Measurements from ENCODE around the gene THTPA. TPM values are rescaled to one million over a fixed set of nuclear protein-coding genes. Genes with fewer than 3 reads are reported as not detected.
A peak's percentile ranks its signal among the peaks of the same experiment; 100 is the strongest.
"Not testable (repeated sequence)": the region's sequence is repeated elsewhere in the genome, so short reads cannot be mapped to it uniquely, and the experiment has no call there.

The THTPA gene
- total RNA-seq, 2 donors from 2014 or later: 9.0 to 21.0 TPM

- no peak for DNase-seq
- Histone ChIP-seq H3K4me1 (peaks cover 4% of the 10 kb centered on the region), H3K9ac (ENCODE audit: low read depth in 2 of 2, low read length in 2 of 2) (no peak overlapping the region)
Measured at GRCh38 chr14:23608454-23608853, 52.4 kb downstream of the THTPA start.

GRCh38 chr14:23609001-23609400, 52.9 kb downstream of the THTPA start:
- peak overlapping the region; percentile 58 for H3K27ac ChIP-seq
- no peak for TF ChIP-seq CTCF (IDR thresholded peaks at IDR 0.05)
- no peaks in the 10 kb centered on the region for H3K9me3 ChIP-seq
- no peak overlapping the region for H3K4me3 ChIP-seq
- DNase-seq: no peak
- no peak overlapping the region for H3K9ac ChIP-seq (ENCODE audit: low read depth in 2 of 2, low read length in 2 of 2)
- intact Hi-C loops (cut with DNase I): no loop called here
- no peaks in the 10 kb centered on the region for H3K27me3 ChIP-seq
- no peaks in the 10 kb centered on the region for H3K36me3 ChIP-seq
- peaks cover 4% of the 10 kb centered on the region for H3K4me1 ChIP-seq

More at GRCh38 chr14:23608454-23608853, 52.4 kb downstream of the THTPA start:
- intact Hi-C loops (cut with DNase I): no loop called here
- Histone ChIP-seq H3K27ac (no peak overlapping the region), H3K4me3 (no peak overlapping the region), H3K27me3 (no peaks in the 10 kb centered on the region), H3K36me3 (no peaks in the 10 kb centered on the region), H3K9me3 (no peaks in the 10 kb centered on the region)
- TF ChIP-seq CTCF (IDR thresholded peaks at IDR 0.05): no peak

GRCh38 chr14:23609411-23610089, 53.5 kb downstream of the THTPA start:
- intact Hi-C loops (cut with DNase I); H3K4me1 ChIP-seq; H3K27me3 ChIP-seq; H3K36me3 ChIP-seq; H3K4me3 ChIP-seq; H3K9ac ChIP-seq (ENCODE audit: low read depth in 2 of 2, low read length in 2 of 2); H3K9me3 ChIP-seq: not testable (repeated sequence)
- peak; percentile 82 for DNase-seq
- H3K27ac ChIP-seq: peak overlapping the region; percentile 58

Other genes with a start within 250 kb of the THTPA start
- gene BCL2L2, start 249.4 kb upstream of the THTPA start, total RNA-seq: 10 to 100 TPM; 26.2 to 42.7 TPM
- gene PABPN1, start 234.8 kb upstream of the THTPA start, total RNA-seq: 100 to 1,000 TPM; 122 to 197 TPM
- gene SLC22A17, start 203.4 kb upstream of the THTPA start, total RNA-seq: 1 to 10 TPM; 3.9 to 6.7 TPM
- gene EFS, start 191.1 kb upstream of the THTPA start, total RNA-seq: 1 to 10 TPM; 1.1 to 2.3 TPM
- gene IL25, start 183.5 kb upstream of the THTPA start, total RNA-seq: not detected
- gene CMTM5, start 179.2 kb upstream of the THTPA start, total RNA-seq: under 1 TPM; 0.40 to 0.66 TPM
- 1 to 10 TPM in 1 of 2 donors, not detected in 1; 1.6 TPM for gene MYH6, start 148.0 kb upstream of the THTPA start, total RNA-seq
- gene MYH7, start 120.6 kb upstream of the THTPA start, total RNA-seq: 1 to 10 TPM in 1 of 2 donors, not detected in 1; 1.2 TPM
- gene NGDN, start 86.6 kb upstream of the THTPA start, total RNA-seq: 10 to 100 TPM; 21.4 to 27.6 TPM
- 1 to 10 TPM; 1.8 to 2.0 TPM for gene ZFHX2, start 4.5 kb upstream of the THTPA start, total RNA-seq
- gene AP1G2, start 11.5 kb downstream of the THTPA start, total RNA-seq: 100 to 1,000 TPM; 154 to 214 TPM
- gene JPH4, start 22.5 kb downstream of the THTPA start, total RNA-seq: under 1 TPM; 0.30 to 0.58 TPM
- gene DHRS2, start 80.1 kb downstream of the THTPA start, total RNA-seq: 1 to 10 TPM in 1 of 2 donors, under 1 TPM in 1; 0.56 to 2.1 TPM

Measured in colonic mucosa (tissue), 4 donors.